Measurements from ENCODE around the gene HIKESHI.
"Not testable (repeated sequence)": the region's sequence is repeated elsewhere in the genome, so short reads cannot be mapped to it uniquely, and the experiment has no call there.

HIKESHI gene

GRCh38 chr11:86294026-86294425 is 8.0 kb upstream of the HIKESHI start:
- DNase-seq (ENCODE audit: low read depth): no peak

- no peak for DNase-seq (ENCODE audit: low read depth)
These were observed 323 bp upstream of the HIKESHI start for GRCh38 chr11:86301742-86302091.

GRCh38 chr11:86303257-86303656 is 1.2 kb downstream of the HIKESHI start:
- no peak for DNase-seq (ENCODE audit: low read depth)

GRCh38 chr11:86308710-86309109 is 6.7 kb downstream of the HIKESHI start:
- not testable (repeated sequence) for DNase-seq (ENCODE audit: low read depth)

GRCh38 chr11:86313793-86314192 is 11.8 kb downstream of the HIKESHI start:
- DNase-seq (ENCODE audit: low read depth): no peak

GRCh38 chr11:86314636-86315035 is 12.6 kb downstream of the HIKESHI start:
- no peak for DNase-seq (ENCODE audit: low read depth)

- DNase-seq (ENCODE audit: low read depth): no peak
These were observed 33.2 kb downstream of the HIKESHI start for GRCh38 chr11:86335131-86335767.

- DNase-seq (ENCODE audit: low read depth): no peak
These were observed 35.2 kb downstream of the HIKESHI start for GRCh38 chr11:86337227-86337626.

- no peak for DNase-seq (ENCODE audit: low read depth)
These were observed 39.3 kb downstream of the HIKESHI start for GRCh38 chr11:86341382-86341781.

GRCh38 chr11:86346513-86346912 is 44.5 kb downstream of the HIKESHI start:
- no peak for DNase-seq (ENCODE audit: low read depth)

GRCh38 chr11:86355256-86355655 is 53.2 kb downstream of the HIKESHI start:
- DNase-seq (ENCODE audit: low read depth): no peak

- not testable (repeated sequence) for DNase-seq (ENCODE audit: low read depth)
These were observed 55.4 kb downstream of the HIKESHI start for GRCh38 chr11:86357412-86357811.

- DNase-seq (ENCODE audit: low read depth): no peak
These were observed 56.7 kb downstream of the HIKESHI start for GRCh38 chr11:86358720-86359119.

- DNase-seq (ENCODE audit: low read depth): peak; percentile 57
These were observed 58.8 kb downstream of the HIKESHI start for GRCh38 chr11:86360775-86361395.

- DNase-seq (ENCODE audit: low read depth): no peak
These were observed 61.4 kb downstream of the HIKESHI start for GRCh38 chr11:86363424-86363823.

- DNase-seq (ENCODE audit: low read depth): no peak
These were observed 63.5 kb downstream of the HIKESHI start for GRCh38 chr11:86365546-86365945.

GRCh38 chr11:86369668-86370067 is 67.6 kb downstream of the HIKESHI start:
- DNase-seq (ENCODE audit: low read depth): no peak

- no peak for DNase-seq (ENCODE audit: low read depth)
These were observed 68.1 kb downstream of the HIKESHI start for GRCh38 chr11:86370171-86370570.

GRCh38 chr11:86370922-86371594 is 69.0 kb downstream of the HIKESHI start:
- DNase-seq (ENCODE audit: low read depth): peak; percentile 94

- DNase-seq (ENCODE audit: low read depth): no peak
These were observed 70.0 kb downstream of the HIKESHI start for GRCh38 chr11:86372041-86372440.

GRCh38 chr11:86372586-86372985 is 70.5 kb downstream of the HIKESHI start:
- DNase-seq (ENCODE audit: low read depth): no peak

GRCh38 chr11:86374069-86374468 is 72.0 kb downstream of the HIKESHI start:
- no peak for DNase-seq (ENCODE audit: low read depth)

GRCh38 chr11:86374586-86374985 is 72.5 kb downstream of the HIKESHI start, which contains the start of gene CCDC81:
Gene CCDC81, plus strand, starts transcription at chr11:86374887. Its CDS starts 277 bp downstream, at chr11:86375164.
- peak; percentile 43 for DNase-seq (ENCODE audit: low read depth)
